Fibroblast of lung (primary cell): ENCODE measurements around the gene HINT2.

ENCODE experiments used
- CTCF ChIP-seq, 2 donors: IDR thresholded peaks in 1 of 2; conservative IDR thresholded peaks in 1 of 2; 1 replicate in 1 of 2; 2 replicates in 1 of 2; pipeline ENCODE4 v1.5.1; 2011 to 2012; ENCODE audit warnings: low read length in 2 of 2, control low read depth in 1 of 2, inconsistent platforms in 1 of 2, low read depth in 1 of 2, mild to moderate bottlenecking in 1 of 2
- EZH2 ChIP-seq: IDR thresholded peaks from 2 replicates; pipeline ENCODE4 v1.5.1; 2012; ENCODE audit warnings: low read length, control low read depth, mild to moderate bottlenecking; ENCODE audit errors: missing control alignments

GRCh38 chr9:35771075-35771433 is 43.8 kb downstream of the HINT2 start:
- TF ChIP-seq CTCF (conservative IDR thresholded peaks at IDR 0.05 in 1 of 2, IDR thresholded peaks at IDR 0.05 in 1 of 2; ENCODE audit: low read depth in 1 of 2, low read length in 2 of 2) = no peak
- no peak for TF ChIP-seq EZH2
